Measurements from ENCODE around the gene UNC80. TPM values are rescaled to one million over a fixed set of nuclear protein-coding genes. Genes with fewer than 3 reads are reported as not detected.

UNC80 gene
- total RNA-seq, 1 experiment from 2014 or later: 0.48 TPM

DNA sequence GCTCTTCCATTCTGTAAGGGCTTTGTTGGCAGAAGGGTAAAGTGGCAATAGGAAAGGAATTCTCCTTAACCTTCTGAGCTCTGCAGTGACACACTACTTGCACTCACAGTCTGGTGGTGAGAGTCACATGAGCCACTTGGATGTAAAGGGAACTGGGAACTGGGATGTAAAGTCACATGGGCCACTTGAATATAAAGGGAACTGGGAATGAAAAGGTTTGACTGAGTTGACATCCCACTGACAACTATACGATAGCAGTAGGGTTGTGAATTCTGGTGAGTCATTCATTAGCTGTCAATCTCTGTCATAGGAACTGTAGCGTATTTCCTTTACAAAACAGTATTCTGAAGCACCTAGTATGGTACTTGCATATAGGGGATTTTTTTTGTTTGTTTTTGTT lies 236.3 kb downstream of the UNC80 start (continued):
- TF ChIP-seq, protein P1, sequence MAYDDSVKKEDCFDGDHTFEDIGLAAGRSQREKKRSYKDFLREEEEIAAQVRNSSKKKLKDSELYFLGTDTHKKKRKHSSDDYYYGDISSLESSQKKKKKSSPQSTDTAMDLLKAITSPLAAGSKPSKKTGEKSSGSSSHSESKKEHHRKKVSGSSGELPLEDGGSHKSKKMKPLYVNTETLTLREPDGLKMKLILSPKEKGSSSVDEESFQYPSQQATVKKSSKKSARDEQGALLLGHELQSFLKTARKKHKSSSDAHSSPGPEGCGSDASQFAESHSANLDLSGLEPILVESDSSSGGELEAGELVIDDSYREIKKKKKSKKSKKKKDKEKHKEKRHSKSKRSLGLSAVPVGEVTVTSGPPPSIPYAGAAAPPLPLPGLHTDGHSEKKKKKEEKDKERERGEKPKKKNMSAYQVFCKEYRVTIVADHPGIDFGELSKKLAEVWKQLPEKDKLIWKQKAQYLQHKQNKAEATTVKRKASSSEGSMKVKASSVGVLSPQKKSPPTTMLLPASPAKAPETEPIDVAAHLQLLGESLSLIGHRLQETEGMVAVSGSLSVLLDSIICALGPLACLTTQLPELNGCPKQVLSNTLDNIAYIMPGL (CRISPR knock-in tag; IDR thresholded peaks at IDR 0.05): no peak
- TF ChIP-seq, protein P2, sequence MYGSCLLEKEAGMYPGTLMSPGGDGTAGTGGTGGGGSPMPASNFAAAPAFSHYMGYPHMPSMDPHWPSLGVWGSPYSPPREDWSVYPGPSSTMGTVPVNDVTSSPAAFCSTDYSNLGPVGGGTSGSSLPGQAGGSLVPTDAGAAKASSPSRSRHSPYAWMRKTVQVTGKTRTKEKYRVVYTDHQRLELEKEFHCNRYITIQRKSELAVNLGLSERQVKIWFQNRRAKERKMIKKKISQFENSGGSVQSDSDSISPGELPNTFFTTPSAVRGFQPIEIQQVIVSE (CRISPR knock-in tag; IDR thresholded peaks at IDR 0.05; ENCODE audit: borderline replicate concordance): no peak
- TF ChIP-seq NR1H2 (CRISPR knock-in tag; IDR thresholded peaks at IDR 0.05) (no peak), MYBL2 (CRISPR knock-in tag; IDR thresholded peaks at IDR 0.05) (no peak), CREB1 (CRISPR knock-in tag; IDR thresholded peaks at IDR 0.05) (no peak), ZBTB21 (CRISPR knock-in tag; IDR thresholded peaks at IDR 0.05; ENCODE audit: borderline replicate concordance) (no peak)
- TF ChIP-seq, protein P3, sequence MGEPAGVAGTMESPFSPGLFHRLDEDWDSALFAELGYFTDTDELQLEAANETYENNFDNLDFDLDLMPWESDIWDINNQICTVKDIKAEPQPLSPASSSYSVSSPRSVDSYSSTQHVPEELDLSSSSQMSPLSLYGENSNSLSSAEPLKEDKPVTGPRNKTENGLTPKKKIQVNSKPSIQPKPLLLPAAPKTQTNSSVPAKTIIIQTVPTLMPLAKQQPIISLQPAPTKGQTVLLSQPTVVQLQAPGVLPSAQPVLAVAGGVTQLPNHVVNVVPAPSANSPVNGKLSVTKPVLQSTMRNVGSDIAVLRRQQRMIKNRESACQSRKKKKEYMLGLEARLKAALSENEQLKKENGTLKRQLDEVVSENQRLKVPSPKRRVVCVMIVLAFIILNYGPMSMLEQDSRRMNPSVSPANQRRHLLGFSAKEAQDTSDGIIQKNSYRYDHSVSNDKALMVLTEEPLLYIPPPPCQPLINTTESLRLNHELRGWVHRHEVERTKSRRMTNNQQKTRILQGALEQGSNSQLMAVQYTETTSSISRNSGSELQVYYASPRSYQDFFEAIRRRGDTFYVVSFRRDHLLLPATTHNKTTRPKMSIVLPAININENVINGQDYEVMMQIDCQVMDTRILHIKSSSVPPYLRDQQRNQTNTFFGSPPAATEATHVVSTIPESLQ (CRISPR knock-in tag; IDR thresholded peaks at IDR 0.05): no peak
- TF ChIP-seq, protein P4, sequence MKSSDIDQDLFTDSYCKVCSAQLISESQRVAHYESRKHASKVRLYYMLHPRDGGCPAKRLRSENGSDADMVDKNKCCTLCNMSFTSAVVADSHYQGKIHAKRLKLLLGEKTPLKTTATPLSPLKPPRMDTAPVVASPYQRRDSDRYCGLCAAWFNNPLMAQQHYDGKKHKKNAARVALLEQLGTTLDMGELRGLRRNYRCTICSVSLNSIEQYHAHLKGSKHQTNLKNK (CRISPR knock-in tag; IDR thresholded peaks at IDR 0.05): no peak
- TF ChIP-seq, protein P5, sequence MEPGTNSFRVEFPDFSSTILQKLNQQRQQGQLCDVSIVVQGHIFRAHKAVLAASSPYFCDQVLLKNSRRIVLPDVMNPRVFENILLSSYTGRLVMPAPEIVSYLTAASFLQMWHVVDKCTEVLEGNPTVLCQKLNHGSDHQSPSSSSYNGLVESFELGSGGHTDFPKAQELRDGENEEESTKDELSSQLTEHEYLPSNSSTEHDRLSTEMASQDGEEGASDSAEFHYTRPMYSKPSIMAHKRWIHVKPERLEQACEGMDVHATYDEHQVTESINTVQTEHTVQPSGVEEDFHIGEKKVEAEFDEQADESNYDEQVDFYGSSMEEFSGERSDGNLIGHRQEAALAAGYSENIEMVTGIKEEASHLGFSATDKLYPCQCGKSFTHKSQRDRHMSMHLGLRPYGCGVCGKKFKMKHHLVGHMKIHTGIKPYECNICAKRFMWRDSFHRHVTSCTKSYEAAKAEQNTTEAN (CRISPR knock-in tag; IDR thresholded peaks at IDR 0.05): no peak
- TF ChIP-seq, protein P6, sequence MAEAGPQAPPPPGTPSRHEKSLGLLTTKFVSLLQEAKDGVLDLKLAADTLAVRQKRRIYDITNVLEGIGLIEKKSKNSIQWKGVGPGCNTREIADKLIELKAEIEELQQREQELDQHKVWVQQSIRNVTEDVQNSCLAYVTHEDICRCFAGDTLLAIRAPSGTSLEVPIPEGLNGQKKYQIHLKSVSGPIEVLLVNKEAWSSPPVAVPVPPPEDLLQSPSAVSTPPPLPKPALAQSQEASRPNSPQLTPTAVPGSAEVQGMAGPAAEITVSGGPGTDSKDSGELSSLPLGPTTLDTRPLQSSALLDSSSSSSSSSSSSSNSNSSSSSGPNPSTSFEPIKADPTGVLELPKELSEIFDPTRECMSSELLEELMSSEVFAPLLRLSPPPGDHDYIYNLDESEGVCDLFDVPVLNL (CRISPR knock-in tag; IDR thresholded peaks at IDR 0.05; ENCODE audit: borderline replicate concordance, low read depth): no peak

DNA sequence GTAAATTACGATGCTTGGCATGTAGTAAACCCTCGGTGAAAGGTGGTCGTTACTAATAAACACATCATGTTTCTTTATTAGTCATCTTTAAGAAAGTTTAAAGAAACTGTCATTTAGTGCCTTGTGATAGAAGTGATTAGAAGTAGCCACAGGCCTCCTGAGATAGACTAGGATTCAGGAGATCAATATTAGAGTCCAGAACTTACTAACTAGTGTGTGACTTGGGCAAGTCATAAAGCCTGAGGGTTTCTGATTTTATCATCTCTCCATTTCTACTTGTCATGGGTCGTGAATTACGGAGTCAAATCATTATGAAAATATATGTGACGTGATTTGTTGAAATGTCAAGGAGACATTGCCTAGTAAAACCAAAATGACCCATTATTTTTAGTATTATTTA lies 237.5 kb downstream of the UNC80 start:
- ChIA-PET CTCF (no interaction called here), POLR2A (no interaction called here)
- no peak for ATAC-seq
- no peak overlapping the region for H3K4me3 Mint-ChIP-seq
- no peak for DNase-seq (ENCODE audit: low spot score)
- H3K9me3 Mint-ChIP-seq: no peaks in the 10 kb centered on the region
- H3K27ac Mint-ChIP-seq: no peak overlapping the region
- TF ChIP-seq, protein P7, sequence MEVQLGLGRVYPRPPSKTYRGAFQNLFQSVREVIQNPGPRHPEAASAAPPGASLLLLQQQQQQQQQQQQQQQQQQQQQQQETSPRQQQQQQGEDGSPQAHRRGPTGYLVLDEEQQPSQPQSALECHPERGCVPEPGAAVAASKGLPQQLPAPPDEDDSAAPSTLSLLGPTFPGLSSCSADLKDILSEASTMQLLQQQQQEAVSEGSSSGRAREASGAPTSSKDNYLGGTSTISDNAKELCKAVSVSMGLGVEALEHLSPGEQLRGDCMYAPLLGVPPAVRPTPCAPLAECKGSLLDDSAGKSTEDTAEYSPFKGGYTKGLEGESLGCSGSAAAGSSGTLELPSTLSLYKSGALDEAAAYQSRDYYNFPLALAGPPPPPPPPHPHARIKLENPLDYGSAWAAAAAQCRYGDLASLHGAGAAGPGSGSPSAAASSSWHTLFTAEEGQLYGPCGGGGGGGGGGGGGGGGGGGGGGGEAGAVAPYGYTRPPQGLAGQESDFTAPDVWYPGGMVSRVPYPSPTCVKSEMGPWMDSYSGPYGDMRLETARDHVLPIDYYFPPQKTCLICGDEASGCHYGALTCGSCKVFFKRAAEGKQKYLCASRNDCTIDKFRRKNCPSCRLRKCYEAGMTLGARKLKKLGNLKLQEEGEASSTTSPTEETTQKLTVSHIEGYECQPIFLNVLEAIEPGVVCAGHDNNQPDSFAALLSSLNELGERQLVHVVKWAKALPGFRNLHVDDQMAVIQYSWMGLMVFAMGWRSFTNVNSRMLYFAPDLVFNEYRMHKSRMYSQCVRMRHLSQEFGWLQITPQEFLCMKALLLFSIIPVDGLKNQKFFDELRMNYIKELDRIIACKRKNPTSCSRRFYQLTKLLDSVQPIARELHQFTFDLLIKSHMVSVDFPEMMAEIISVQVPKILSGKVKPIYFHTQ (CRISPR knock-in tag; IDR thresholded peaks at IDR 0.05): no peak
- TF ChIP-seq JUN (CRISPR knock-in tag; IDR thresholded peaks at IDR 0.05): no peak
- TF ChIP-seq TEAD4 (CRISPR knock-in tag; IDR thresholded peaks at IDR 0.05): no peak
- TF ChIP-seq, protein P1 (CRISPR knock-in tag; IDR thresholded peaks at IDR 0.05): no peak
- TF ChIP-seq ATF1 (CRISPR knock-in tag; IDR thresholded peaks at IDR 0.05): no peak
- TF ChIP-seq, protein P8, sequence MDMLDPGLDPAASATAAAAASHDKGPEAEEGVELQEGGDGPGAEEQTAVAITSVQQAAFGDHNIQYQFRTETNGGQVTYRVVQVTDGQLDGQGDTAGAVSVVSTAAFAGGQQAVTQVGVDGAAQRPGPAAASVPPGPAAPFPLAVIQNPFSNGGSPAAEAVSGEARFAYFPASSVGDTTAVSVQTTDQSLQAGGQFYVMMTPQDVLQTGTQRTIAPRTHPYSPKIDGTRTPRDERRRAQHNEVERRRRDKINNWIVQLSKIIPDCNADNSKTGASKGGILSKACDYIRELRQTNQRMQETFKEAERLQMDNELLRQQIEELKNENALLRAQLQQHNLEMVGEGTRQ (CRISPR knock-in tag; IDR thresholded peaks at IDR 0.05): no peak
- no peak for TF ChIP-seq RELA (CRISPR knock-in tag; IDR thresholded peaks at IDR 0.05; ENCODE audit: borderline replicate concordance)
- H3K36me3 Mint-ChIP-seq: peaks cover 37% of the 10 kb centered on the region
- H3K4me1 Mint-ChIP-seq: peaks cover 7% of the 10 kb centered on the region
- H3K27me3 Mint-ChIP-seq (ENCODE audit: low read depth): no peaks in the 10 kb centered on the region

Measured in WTC11 (cell line).